NCI-H345 treated with DMSO at 0.1 percent for 48 hours (cell line): Measurements from ENCODE around the gene OR1F1.
"Not testable (repeated sequence)": the region's sequence is repeated elsewhere in the genome, so short reads cannot be mapped to it uniquely, and the experiment has no call there.

Source experiments
- DNase-seq: peaks from one replicate; lab custom pipeline; 2025; ENCODE audit not compliant: unreplicated experiment; lab: John Stamatoyannopoulos, UW

OR1F1 gene

GRCh38 chr16:3197694-3198333 lies 9.8 kb downstream of the OR1F1 start:
- not testable (repeated sequence) for DNase-seq

- no peak for DNase-seq
Observed at GRCh38 chr16:3198334-3199072, 10.5 kb downstream of the OR1F1 start.

DNA sequence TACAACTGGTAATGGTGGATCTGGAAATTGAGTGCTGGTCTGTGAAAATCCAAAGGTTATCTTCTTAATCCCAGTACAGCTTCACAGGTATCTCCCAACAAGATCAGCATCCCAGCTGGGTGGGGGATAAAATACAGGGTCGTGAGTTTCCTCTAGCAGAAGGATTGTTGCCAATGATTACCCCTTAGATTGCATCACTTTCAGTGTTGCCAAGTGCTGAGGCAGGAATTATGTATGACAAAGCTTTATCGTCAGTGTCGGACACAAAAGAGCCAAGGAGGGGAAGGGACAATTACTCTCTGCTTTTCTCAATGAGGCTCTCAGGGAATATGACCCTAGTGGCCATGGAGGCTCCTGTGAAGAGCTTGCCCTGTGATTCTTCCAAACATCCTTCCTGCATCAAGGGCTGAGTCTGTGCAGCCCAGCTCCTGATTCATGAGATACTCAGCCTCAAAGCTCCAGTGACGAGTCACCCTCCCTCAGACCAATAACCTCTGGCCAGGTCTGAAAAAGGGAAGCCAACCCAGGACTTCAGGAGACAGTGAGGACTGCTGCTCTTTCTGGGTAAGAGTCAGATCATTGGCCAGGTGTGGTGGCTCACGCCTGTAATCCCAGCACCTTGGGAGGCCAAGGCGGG lies 15.0 kb downstream of the OR1F1 start:
- no peak for DNase-seq

- not testable (repeated sequence) for DNase-seq
Observed at GRCh38 chr16:3205939-3206338, 17.9 kb downstream of the OR1F1 start.

- no peak for DNase-seq
Observed at GRCh38 chr16:3207086-3207953, 19.3 kb downstream of the OR1F1 start.

DNA sequence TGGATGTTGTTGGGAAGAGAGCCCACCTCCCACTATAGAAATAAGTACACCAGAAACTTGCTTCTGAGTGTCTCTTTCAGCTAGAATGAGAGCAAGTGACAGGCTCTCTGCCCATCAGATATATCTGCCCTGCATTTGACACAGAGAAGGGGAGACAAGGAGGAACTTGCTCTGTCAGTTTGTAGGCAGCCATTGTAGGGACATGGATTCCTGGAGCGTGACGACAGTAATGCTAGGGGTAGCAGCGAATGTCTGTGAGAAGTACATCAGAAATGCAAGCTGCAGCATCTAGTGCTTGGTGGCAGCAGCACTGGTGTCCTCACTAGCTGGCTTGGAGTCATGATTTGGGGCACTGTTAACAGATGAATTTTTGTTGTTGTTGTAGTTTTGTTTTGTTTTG lies 24.0 kb downstream of the OR1F1 start:
- no peak for DNase-seq

- DNase-seq: no peak
Observed at GRCh38 chr16:3212567-3212966, 24.6 kb downstream of the OR1F1 start.

DNA sequence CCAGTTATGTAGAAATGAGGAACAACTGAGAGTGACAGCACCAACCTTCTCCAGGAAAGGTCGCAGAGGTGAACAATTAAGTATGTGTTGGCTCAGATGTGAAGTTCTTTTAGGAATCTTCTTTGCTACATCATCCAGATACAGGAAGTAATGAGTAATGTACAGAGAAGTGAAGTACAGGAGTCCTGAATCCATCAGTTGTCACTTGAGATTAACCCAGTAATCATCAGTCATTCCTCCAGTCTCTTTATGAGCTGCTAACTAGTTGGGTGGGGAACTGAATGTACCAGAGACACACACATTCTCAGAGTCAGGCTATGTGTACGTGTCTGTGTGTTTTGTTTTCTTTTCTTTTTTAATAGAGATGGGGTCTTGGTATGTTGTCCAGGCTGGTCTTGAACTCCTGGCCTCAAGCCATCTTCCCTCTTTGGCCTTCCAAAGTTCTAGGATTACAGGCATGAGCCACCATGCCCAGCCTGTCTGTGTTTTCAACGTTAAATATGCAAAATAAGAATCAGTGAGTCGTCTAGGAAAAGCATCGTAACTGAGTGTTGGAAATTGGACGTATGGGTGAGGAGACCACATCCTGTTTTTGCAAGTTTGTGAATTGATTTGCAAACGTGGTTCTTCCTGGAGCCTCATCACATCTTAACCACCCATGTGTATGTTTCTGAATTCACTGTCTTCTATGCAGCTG lies 27.0 kb downstream of the OR1F1 start:
- no peak for DNase-seq

DNA sequence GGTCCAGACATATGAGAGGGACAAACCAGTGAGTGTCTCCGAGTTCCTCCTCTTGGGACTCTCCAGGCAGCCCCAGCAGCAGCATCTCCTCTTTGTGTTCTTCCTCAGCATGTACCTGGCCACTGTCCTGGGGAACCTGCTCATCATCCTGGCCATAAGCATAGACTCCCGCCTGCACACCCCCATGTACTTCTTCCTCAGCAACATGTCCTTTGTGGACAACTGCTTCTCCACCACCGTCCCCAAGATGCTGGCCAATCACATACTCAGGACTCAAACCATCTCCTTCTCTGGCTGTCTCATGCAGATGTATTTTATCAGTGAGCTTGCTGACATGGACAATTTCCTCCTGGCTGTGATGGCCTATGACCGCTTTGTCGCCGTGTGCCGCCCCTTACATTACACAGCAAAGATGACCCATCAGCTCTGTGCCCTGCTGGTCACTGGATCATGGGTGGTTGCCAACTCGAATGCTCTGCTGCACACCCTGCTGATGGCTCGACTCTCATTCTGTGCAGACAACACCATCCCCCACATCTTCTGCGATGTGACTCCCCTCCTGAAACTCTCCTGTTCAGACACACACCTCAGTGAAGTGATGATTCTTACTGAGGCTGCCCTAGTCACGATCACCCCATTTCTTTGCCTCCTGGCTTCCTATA lies 27.7 kb downstream of the OR1F1 start:
- DNase-seq: no peak

DNA sequence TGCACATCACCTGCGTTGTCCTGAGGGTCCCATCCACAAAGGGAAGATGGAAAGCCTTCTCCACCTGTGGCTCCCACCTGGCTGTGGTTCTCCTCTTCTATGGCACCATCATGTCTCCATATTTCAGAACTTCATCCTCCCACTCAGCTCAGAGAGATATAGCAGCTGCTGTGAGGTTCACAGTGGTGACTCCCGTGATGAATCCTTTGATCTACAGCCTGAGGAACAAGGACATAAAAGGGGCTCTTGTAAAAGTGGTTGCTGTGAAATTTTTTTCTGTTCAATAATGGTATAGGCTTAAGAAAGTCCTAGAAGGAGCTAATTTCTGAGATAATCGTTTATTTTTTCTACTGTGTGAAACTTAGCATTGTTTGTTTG lies 28.2 kb downstream of the OR1F1 start:
- DNase-seq: no peak

DNA sequence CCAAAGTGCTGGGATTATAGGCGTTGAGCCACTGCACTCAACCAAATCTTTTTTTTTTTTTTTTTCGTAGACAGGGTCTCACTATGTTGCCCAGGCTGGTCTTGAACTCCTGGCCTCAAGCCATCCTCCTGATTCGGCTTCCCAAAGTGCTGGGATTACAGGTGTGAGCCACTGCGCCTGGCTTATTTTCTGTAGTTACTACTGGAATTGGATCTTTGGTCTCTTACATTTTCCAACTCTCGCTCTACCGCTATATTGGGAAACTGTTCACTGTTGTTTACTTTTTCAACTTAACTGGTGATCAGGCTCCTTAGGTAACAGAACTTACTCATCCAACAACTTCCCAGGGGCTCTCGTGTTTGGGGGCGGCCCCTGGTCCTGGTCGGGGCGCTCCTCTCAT lies 32.8 kb downstream of the OR1F1 start:
- DNase-seq: no peak

GRCh38 chr16:3223913-3224515 lies 36.0 kb downstream of the OR1F1 start:
- no peak for DNase-seq

GRCh38 chr16:3234543-3234856 lies 46.5 kb downstream of the OR1F1 start:
- no peak for DNase-seq

GRCh38 chr16:3234857-3235561 lies 47.0 kb downstream of the OR1F1 start, which contains the start of gene ZNF200:
ZNF200 (minus strand) TSS chr16:3235158; CDS start chr16:3233755, 1,403 bp downstream.
- DNase-seq: peak; percentile 94

- DNase-seq: no peak
Observed at GRCh38 chr16:3235856-3236669, 48.1 kb downstream of the OR1F1 start.

- DNase-seq: no peak
Observed at GRCh38 chr16:3241761-3242160, 53.8 kb downstream of the OR1F1 start.

DNA sequence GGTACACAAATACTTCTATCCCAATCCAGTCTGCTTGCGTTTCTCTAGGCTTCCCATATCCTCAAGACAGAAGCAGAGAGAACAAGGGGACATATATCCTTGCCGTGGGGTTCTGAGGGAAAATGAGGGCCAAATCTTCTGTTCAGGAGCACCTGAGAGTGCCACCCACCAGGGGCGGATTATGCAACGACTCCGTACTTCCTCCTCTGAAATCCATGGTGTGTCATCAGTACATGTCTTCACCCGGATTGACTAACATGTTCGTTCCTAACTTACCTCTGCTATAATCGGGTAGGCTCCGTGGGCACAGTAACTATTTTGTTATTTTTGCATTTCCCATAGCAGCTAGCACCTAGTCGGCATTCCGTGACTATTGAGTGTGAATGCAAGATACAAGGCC lies 54.7 kb downstream of the OR1F1 start:
- DNase-seq: no peak

DNA sequence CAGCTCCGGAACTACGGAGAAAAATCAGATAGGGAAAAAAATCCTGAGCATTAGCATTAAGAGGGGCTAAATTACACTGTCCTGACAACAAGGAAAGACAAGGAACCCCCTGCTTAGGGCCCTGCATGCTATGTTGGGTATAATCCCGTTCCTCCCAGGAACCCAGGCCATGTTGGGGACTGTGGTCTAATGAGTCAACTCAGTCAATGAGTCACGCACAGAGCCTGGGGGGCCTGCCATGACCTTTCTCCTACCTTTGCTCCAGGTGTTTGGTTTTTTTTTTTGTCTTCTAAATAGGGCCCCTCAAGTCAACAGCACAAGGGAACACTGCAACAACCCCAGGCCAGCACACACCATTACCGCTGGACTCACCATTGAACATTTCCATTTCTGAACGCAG lies 55.9 kb downstream of the OR1F1 start:
- DNase-seq: no peak
